Measurements from ENCODE around the gene MEGF8. TPM values are rescaled to one million over a fixed set of nuclear protein-coding genes. Genes with fewer than 3 reads are reported as not detected.

Gene MEGF8
- total RNA-seq, 8 experiments from 2014 or later: 9.8 to 72.2 (median 28.7) TPM

DNA sequence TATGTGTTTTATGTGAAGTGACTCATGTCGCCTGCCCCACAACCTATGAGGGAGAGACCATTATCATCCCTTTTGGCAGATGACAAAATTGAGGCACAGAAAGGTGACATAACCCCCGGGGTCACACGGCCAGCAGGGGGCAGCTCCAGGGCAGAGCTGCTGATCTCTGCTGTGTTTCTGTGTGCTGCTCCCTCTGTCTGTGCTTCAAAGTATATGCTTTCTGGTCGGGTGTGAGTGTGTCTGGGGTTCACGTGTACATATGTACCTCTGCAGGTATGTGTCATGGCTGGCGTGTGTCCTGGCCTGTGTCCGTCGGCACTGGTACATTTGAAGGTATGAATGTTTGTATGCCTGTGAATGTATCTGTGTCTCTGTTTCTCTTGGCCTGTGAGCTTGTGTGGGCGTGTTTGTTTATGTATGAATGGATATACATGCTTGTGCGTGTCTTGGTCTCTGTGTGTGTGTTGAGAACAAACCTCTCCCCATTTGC is 94.7 kb downstream of the MEGF8 start:
- H3K27ac ChIP-seq: no peak overlapping the region
- WGBS, 10 experiments: 20 to 92% (median 39%) methylated on average over 1 to 8 of the region's 10 CpGs; no CpG with 5 or more reads in 2 of the 10 experiments
- in situ Hi-C loops (cut with MboI; ENCODE audit: low pct_unique_long_range_greater_than_20kb in 2 of 9, low sequenced_read_pairs in 9 of 9, unreplicated experiment in 9 of 9): no loop called here
- ATAC-seq (replicated peaks in 6 of 8): peak in 3 of 8 experiments; percentile 8 to 34 (median 12)
- H3K4me3 ChIP-seq: no peak overlapping the region
- H3K4me1 ChIP-seq (replicated peaks in 1 of 2): peaks cover 16% of the 10 kb centered on the region in 2 donors

DNA sequence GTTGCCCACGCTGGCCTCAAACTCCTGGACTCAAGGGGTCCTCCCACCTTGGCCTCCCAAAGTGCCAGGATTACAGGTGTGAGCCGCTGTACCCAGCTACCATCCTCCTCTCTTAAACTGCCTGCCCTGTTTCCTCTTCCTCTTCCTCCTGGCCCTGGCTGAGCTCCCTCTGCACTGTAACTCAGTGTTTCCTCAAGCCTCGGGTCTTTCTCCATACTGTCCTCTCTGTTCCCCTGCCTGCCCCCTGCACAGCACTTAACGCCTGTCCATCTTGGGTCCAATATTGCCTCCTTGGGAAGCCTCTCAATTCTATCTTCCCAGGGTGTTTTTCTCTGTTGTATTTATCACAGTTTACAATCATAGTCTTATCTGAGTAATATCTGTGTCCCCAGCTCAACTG is 95.7 kb downstream of the MEGF8 start:
- WGBS, 10 experiments: 83 to 100% (median 92%) methylated on average over 1 to 4 of the region's 4 CpGs; no CpG with 5 or more reads in 4 of the 10 experiments
- no peak overlapping the region for H3K4me3 ChIP-seq
- H3K4me1 ChIP-seq (replicated peaks in 1 of 2): peaks cover 16% of the 10 kb centered on the region in 2 donors
- H3K27ac ChIP-seq: no peak overlapping the region
- in situ Hi-C loops (cut with MboI; ENCODE audit: low pct_unique_long_range_greater_than_20kb in 2 of 9, low sequenced_read_pairs in 9 of 9, unreplicated experiment in 9 of 9): no loop called here
- ATAC-seq (replicated peaks in 6 of 8): no peak

DNA sequence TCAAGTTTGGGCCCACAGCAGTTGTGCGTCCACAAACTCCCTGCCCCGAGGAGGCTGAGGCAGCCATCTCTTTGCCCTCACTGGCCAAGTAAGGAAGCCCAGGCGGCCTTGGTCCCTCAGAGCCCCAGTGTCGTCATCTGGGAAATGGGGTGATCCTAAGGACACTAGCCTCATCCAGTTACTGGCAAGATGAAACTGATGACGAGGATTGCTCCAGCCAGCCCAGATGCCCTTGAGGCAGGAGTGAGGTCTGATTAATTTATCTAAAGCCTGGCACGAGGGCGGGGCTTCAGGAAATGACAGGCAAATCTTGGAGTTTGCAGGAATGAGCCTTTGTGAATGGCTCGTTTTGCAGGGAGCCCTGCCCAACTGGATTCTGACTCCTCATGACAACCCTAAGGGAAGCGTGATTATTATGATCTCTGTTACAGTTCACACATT is 96.2 kb downstream of the MEGF8 start:
- Histone ChIP-seq H3K4me3 (no peak overlapping the region), H3K4me1 (replicated peaks in 1 of 2) (peaks cover 16% of the 10 kb centered on the region in 2 donors), H3K27ac (no peak overlapping the region)
- 46 to 100% (median 60%) methylated on average over 1 to 8 of the region's 9 CpGs; no CpG with 5 or more reads in 2 of the 10 experiments for WGBS, 10 experiments
- ATAC-seq (replicated peaks in 6 of 8): peak in 1 of 8 experiments; percentile 2
- in situ Hi-C loops (cut with MboI; ENCODE audit: low pct_unique_long_range_greater_than_20kb in 2 of 9, low sequenced_read_pairs in 9 of 9, unreplicated experiment in 9 of 9): no loop called here

DNA sequence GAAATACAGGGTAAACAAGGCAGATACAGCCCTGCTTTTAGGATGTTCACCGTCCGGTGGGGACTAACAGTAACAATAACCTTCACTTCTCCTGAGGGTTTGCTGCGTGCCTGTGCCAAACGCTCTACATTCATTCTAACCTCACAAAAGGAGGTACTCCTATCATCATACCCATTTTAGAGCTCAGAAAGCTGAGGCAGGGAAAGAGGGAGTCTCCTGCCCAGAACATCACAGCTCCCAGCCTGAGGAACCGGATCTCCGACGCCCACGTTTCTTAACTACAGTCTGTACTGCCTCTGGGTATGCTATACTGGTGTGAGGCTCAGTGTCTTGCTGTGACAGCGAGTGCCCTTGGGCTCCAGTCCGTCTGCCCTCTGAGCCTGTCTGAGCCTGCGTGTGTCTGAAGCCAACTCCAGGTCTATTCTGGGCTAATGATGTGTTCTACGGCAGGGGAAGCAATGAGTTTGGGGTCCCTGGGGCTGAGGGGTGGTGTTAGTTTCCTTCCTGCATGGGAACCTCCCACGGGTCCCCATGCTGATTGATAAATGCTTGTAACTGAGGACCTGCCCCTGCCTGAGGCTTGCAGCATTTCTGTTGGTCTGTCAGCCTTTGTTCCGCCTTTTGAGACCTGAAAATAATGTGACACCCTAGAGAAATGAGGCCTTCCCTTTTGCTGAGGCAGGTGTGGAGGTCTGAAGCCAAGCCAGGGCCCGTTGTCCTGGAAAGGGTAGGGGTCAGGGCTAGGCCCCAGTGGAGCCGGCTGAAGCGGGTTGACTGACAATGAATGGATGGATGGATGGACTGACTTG is 96.9 kb downstream of the MEGF8 start:
- peak overlapping the region; percentile 77 to 83 for H3K27ac ChIP-seq
- in situ Hi-C loops (cut with MboI; ENCODE audit: low pct_unique_long_range_greater_than_20kb in 2 of 9, low sequenced_read_pairs in 9 of 9, unreplicated experiment in 9 of 9): no loop called here
- H3K4me1 ChIP-seq (replicated peaks in 1 of 2): peaks cover 16% of the 10 kb centered on the region in 2 donors
- 0 to 100% (median 67%) methylated on average over 1 to 7 of the region's 17 CpGs; no CpG with 5 or more reads in 1 of the 10 experiments for WGBS, 10 experiments
- peak overlapping the region; percentile 56 to 79 (median 64) for H3K4me3 ChIP-seq
- ATAC-seq (replicated peaks in 6 of 8): no peak

DNA sequence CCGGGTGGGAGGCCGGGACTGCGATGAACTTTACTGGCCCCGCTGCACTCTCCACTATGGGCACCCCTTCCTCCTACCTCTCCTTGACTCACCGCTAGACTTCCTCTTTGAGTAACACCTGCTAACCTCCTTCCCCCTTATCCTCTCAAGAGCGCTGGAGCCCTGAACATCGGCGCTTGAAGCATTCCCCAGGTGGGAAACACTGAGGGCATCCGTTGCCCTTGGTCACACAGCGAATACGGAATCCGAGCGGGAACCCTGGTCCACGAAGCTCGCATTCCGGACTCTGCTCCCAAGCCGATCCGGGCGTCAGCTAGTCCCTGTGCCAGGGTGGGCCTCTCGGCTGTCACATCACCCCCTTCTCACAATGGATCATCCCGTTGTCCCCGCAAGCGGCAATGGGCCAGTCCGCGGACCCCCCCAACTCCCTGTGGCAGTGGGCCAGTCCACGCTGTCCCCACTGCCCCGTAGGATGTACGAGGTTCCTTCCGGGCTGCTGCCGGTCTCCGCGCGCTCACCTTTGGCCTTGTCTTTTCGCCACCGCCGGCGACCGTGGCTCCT is 97.5 kb downstream of the MEGF8 start:
- H3K4me1 ChIP-seq (replicated peaks in 1 of 2): peaks cover 16% of the 10 kb centered on the region in 2 donors
- H3K4me3 ChIP-seq: peak overlapping the region; percentile 56 to 79 (median 64)
- in situ Hi-C loops (cut with MboI; ENCODE audit: low pct_unique_long_range_greater_than_20kb in 2 of 9, low sequenced_read_pairs in 9 of 9, unreplicated experiment in 9 of 9): no loop called here
- 0 to 40% (median 10%) methylated on average over 1 to 19 of the region's 38 CpGs; no CpG with 5 or more reads in 5 of the 10 experiments for WGBS, 10 experiments
- ATAC-seq (replicated peaks in 6 of 8): peak; percentile 27 to 79 (median 74)
- peak overlapping the region; percentile 77 to 83 for H3K27ac ChIP-seq

DNA sequence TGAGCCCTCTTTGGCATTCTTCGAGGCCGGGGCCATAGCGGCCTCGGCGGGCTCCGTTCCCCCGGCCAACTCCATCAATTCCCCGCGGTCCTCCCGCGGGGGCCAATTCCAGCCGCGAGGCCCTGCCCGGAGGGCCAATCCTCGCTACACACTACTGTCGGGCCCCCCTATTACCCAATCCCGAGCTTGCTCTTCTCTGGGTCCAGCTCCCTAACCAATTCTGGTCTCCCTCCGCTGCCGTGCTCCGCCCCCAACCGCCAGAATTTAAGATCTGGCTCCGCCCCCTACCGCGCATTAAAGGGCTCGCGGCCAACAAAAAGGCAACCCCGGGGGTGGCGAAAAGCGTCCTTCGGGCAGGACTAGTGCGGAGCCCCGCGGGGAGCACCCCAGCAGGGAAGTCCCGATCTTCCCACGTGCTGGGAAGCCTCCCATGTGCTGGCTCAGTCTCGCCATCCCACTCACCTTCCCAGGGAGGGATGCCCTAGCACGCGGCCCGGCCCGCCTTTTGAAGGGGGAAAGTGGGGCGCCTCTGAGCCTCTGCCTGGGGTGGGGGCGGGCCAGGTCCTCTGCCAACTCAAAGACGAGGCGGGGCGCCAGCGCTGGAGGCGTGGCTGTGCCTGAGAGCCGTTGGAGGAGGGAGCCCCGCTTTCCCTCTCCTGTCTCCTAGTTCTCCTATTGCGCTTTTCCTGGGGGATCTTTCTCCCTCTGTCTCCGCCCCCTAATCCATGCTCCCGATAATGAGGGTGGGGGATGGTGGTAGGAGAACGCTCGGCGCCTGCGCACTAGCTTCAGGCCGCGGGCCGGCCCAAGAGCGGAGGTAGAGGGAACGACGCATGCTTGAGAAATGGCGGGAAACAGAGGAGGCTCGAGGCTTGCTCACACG is 98.3 kb downstream of the MEGF8 start:
- in situ Hi-C loops (cut with MboI; ENCODE audit: low pct_unique_long_range_greater_than_20kb in 2 of 9, low sequenced_read_pairs in 9 of 9, unreplicated experiment in 9 of 9): no loop called here
- Histone ChIP-seq H3K27ac (peak overlapping the region; percentile 77 to 83), H3K4me1 (replicated peaks in 1 of 2) (peaks cover 16% of the 10 kb centered on the region in 2 donors), H3K4me3 (peak overlapping the region; percentile 56 to 79 (median 64))
- WGBS, 10 experiments: 0 to 93% (median 27%) methylated on average over 1 to 14 of the region's 65 CpGs; no CpG with 5 or more reads in 3 of the 10 experiments
- peak; percentile 84 to 96 (median 95) for ATAC-seq (replicated peaks in 6 of 8)

DNA sequence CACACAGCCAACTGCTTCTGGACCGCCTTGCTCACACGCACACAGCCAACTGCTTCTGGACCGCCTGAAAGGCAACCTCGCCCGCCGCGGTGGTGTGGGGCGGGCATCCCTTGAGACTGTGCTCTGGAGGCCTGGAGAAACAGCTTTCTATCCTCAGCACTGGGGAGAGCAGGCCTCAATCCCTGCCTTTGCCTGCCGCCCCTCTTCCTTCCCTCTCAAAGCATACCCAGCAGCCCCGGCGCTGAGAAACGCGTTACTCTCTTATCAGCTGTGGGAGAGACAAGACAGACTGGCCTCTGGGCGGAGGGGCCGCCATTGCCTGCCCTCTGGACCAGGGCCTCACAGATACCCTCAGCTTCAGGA is 98.9 kb downstream of the MEGF8 start:
- no peak for ATAC-seq (replicated peaks in 6 of 8)
- peak overlapping the region in 3 of 5 donors; percentile 56 to 79 (median 67) for H3K4me3 ChIP-seq
- H3K4me1 ChIP-seq (replicated peaks in 1 of 2): peaks cover 16% of the 10 kb centered on the region in 2 donors
- 73 to 100% (median 100%) methylated on average over 1 to 6 of the region's 15 CpGs; no CpG with 5 or more reads in 7 of the 10 experiments for WGBS, 10 experiments
- H3K27ac ChIP-seq: peak overlapping the region; percentile 73 to 83
- in situ Hi-C loops (cut with MboI; ENCODE audit: low pct_unique_long_range_greater_than_20kb in 2 of 9, low sequenced_read_pairs in 9 of 9, unreplicated experiment in 9 of 9): no loop called here

DNA sequence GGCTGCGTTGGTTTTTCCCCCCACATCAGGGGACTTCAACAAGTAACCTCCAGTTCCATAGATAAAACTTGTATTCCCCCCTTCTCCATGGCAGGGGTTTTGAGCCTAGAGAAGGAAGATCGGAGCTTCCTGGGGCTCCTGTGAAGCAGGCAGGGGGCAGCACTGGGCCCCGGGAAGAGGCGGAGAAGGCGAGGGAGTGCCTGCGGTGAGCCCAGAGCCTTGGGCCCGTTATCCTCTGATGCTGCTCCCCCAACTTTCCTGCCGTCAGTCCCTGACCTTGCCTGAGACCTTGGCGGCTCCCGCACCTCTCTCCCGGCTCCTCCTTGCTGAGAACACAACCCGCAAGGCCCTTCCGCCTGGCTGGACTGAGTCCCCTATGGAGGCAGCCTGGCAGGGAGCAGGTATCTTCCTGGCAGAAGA is 99.3 kb downstream of the MEGF8 start:
- peaks cover 16% of the 10 kb centered on the region in 2 donors for H3K4me1 ChIP-seq (replicated peaks in 1 of 2)
- no peak for ATAC-seq (replicated peaks in 6 of 8)
- 76 to 100% (median 93%) methylated on average over 1 to 4 of the region's 13 CpGs; no CpG with 5 or more reads in 6 of the 10 experiments for WGBS, 10 experiments
- no peak overlapping the region for H3K4me3 ChIP-seq
- H3K27ac ChIP-seq: peak overlapping the region in 1 of 2 donors; percentile 83
- in situ Hi-C loops (cut with MboI; ENCODE audit: low pct_unique_long_range_greater_than_20kb in 2 of 9, low sequenced_read_pairs in 9 of 9, unreplicated experiment in 9 of 9): no loop called here

DNA sequence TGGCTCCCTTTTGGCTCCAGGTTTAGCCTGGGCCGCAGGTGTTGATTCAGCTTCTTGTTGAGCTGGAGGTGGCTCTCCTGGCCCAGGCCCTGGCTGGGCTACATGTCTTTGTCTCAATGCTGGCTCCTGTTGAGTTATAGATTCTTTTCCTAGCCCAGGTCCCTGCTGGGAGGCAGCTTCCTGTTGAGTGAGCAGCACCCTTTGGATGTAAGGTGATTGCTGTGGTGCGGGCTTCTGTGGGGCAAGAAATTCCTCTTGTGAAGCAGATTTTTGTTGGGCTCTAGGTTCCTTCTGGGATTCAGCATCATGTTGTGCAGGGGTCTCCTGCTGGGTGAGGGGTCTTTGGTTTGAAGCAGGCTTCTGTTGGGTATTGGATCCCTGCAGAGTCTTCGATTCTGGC is 101.2 kb downstream of the MEGF8 start:
- Histone ChIP-seq H3K4me3 (no peak overlapping the region), H3K4me1 (replicated peaks in 1 of 2) (peaks cover 15% of the 10 kb centered on the region in 2 donors), H3K27ac (no peak overlapping the region)
- in situ Hi-C loops (cut with MboI; ENCODE audit: low pct_unique_long_range_greater_than_20kb in 2 of 9, low sequenced_read_pairs in 9 of 9, unreplicated experiment in 9 of 9): no loop called here
- ATAC-seq (replicated peaks in 6 of 8): no peak
- 94 to 100% (median 100%) methylated on average over 1 to 2 of the region's 3 CpGs; no CpG with 5 or more reads in 4 of the 10 experiments for WGBS, 10 experiments

DNA sequence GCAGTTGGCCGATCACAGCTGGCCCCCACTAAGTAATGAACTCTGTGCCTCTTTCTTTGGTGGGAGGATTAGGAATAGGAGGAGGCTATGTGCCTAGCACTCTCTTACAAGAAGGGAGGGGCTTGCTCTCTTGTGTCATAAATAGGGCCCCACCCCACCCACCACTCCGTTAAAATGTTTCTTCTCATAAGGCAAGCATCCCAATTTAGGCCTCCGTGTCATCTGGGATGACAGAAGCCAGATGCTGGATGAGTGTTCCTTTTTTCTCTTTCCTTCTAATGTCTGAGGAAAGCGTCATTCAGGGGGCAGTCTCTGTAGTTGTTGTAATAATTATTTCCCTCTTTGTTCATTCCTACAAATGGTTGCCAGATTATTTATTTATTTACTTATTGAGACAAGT is 101.9 kb downstream of the MEGF8 start, which contains the start of gene LIPE:
TSS of gene LIPE (minus strand) at position 76 of the 400 bp plus-strand sequence. CDS start 239 bp downstream, outside the sequence.
- in situ Hi-C loops (cut with MboI; ENCODE audit: low pct_unique_long_range_greater_than_20kb in 2 of 9, low sequenced_read_pairs in 9 of 9, unreplicated experiment in 9 of 9): no loop called here
- ATAC-seq (replicated peaks in 6 of 8): no peak
- Histone ChIP-seq H3K4me3 (no peak within 1 kb of the TSS), H3K27ac (no peak within 1 kb of the TSS), H3K4me1 (replicated peaks in 1 of 2) (peaks cover 8 to 9% of the 10 kb centered on the region in 2 donors)
- WGBS, 10 experiments: 20 to 100% (median 69%) methylated on average over 1 to 2 of the region's 4 CpGs; no CpG with 5 or more reads in 2 of the 10 experiments

Measured in motor neuron (in vitro differentiated cells).